Renal cortical epithelial cell (primary cell): ENCODE data around the gene SMARCA2. TPM values are rescaled to one million over a fixed set of nuclear protein-coding genes. Genes with fewer than 3 reads are reported as not detected.
A peak's percentile ranks its signal among the peaks of the same experiment; 100 is the strongest.

Source experiments
- DNase-seq: peaks from one replicate; pipeline ENCODE4 v3.0.0-alpha.2; 2011; ENCODE audit warnings: low read depth
- total RNA-seq: library from RNA; depleted of rRNA; stranded (reverse); fragments of >200 nt; gene quantifications from 2 replicates; pipeline ENCODE4 v1.2.3, GENCODE V29; 2014

Gene SMARCA2
- total RNA-seq, 1 donor from 2014 or later, result 186 TPM

GRCh38 chr9:2039294-2040180, 24.4 kb downstream of the SMARCA2 start:
- peak; percentile 94 for DNase-seq

GRCh38 chr9:2040828-2041227, 25.7 kb downstream of the SMARCA2 start:
- no peak for DNase-seq

- no peak for DNase-seq
Observed at GRCh38 chr9:2041736-2042135, 26.6 kb downstream of the SMARCA2 start.

GRCh38 chr9:2043243-2043642, 28.1 kb downstream of the SMARCA2 start:
- no peak for DNase-seq

GRCh38 chr9:2043881-2044462, 28.8 kb downstream of the SMARCA2 start:
- no peak for DNase-seq

- no peak for DNase-seq
Observed at GRCh38 chr9:2047144-2047671, 32.1 kb downstream of the SMARCA2 start.

- no peak for DNase-seq
Observed at GRCh38 chr9:2047916-2048315, 32.8 kb downstream of the SMARCA2 start.

GRCh38 chr9:2050236-2050635, 35.1 kb downstream of the SMARCA2 start:
- peak; percentile 36 for DNase-seq

GRCh38 chr9:2053883-2054845, 39.0 kb downstream of the SMARCA2 start:
- DNase-seq, result peak; percentile 98

- DNase-seq, result peak; percentile 93
Observed at GRCh38 chr9:2055203-2055658, 40.1 kb downstream of the SMARCA2 start.

GRCh38 chr9:2059274-2059929, 44.3 kb downstream of the SMARCA2 start:
- peak; percentile 6 for DNase-seq

GRCh38 chr9:2060424-2060823, 45.3 kb downstream of the SMARCA2 start:
- no peak for DNase-seq

GRCh38 chr9:2065704-2066103, 50.6 kb downstream of the SMARCA2 start:
- no peak for DNase-seq

GRCh38 chr9:2066312-2067273, 51.4 kb downstream of the SMARCA2 start:
- DNase-seq, result peak; percentile 69

GRCh38 chr9:2072752-2073405, 57.7 kb downstream of the SMARCA2 start:
- DNase-seq, result no peak

GRCh38 chr9:2082772-2083171, 67.6 kb downstream of the SMARCA2 start:
- no peak for DNase-seq

GRCh38 chr9:2083479-2083878, 68.3 kb downstream of the SMARCA2 start:
- DNase-seq, result no peak

- DNase-seq, result no peak
Observed at GRCh38 chr9:2085716-2086115, 70.6 kb downstream of the SMARCA2 start.

- no peak for DNase-seq
Observed at GRCh38 chr9:2086116-2086515, 71.0 kb downstream of the SMARCA2 start.
